SK-N-MC (cell line): ENCODE data around the gene TMEM127.

Source experiments
- DNase-seq: peaks from one replicate; pipeline ENCODE4 v3.0.0-alpha.2; 2011; ENCODE audit warnings: low read depth, low spot score
- H3K27ac ChIP-seq: fragments of 200-600 bp; sonication (generic); 2 replicates; pipeline ENCODE4 v1.5.1; 2016; ENCODE audit warnings: mixed run types
- H3K36me3 ChIP-seq: fragments of 200-600 bp; sonication (generic); 2 replicates; pipeline ENCODE4 v1.6.1; 2017; ENCODE audit warnings: antibody characterized with exemption, low read length, mixed read lengths; ENCODE audit not compliant: insufficient read depth
- H3K4me3 ChIP-seq: fragments of 200-600 bp; sonication (generic); 2 replicates; pipeline ENCODE4 v1.5.1; 2016
- H3K9ac ChIP-seq: fragments of 200-600 bp; sonication (generic); 2 replicates; pipeline ENCODE4 v1.8.0; 2017; ENCODE audit warnings: mixed run types, mixed read lengths; ENCODE audit not compliant: insufficient read length
- H3K9me3 ChIP-seq: fragments of 200-600 bp; sonication (generic); 2 replicates; pipeline ENCODE4 v1.6.1; 2017; ENCODE audit warnings: low read depth, mild to moderate bottlenecking, antibody characterized with exemption, low read length, moderate library complexity, mixed read lengths
- EZH2 ChIP-seq: fragments of 200-600 bp; sonication (generic); IDR thresholded peaks from one replicate; pipeline ENCODE4 v1.6.1; 2017; ENCODE audit warnings: antibody characterized with exemption
- FOXP2 ChIP-seq: optimal IDR thresholded peaks from 2 replicates; pipeline ENCODE3; 2011; ENCODE audit warnings: mild to moderate bottlenecking, moderate library complexity; ENCODE audit not compliant: insufficient read depth; ENCODE audit errors: extremely low read length, control extremely low read depth
- POLR2AphosphoS5 ChIP-seq: IDR thresholded peaks from 2 replicates; pipeline ENCODE4 v1.6.1; 2012; ENCODE audit warnings: mild to moderate bottlenecking, low read depth, low read length, borderline replicate concordance

The TMEM127 gene

GRCh38 chr2:96250188-96250587, 15.6 kb downstream of the TMEM127 start:
- no peak for DNase-seq
- Histone ChIP-seq H3K36me3 (peaks cover 10% of the 10 kb centered on the region; the same call in 1 of the 2 replicates), H3K4me3 (no peak overlapping the region), H3K9ac (peak overlapping the region; percentile 13), H3K27ac (peak overlapping the region; percentile 82), H3K9me3 (no peaks in the 10 kb centered on the region)
- TF ChIP-seq FOXP2, result no peak
- TF ChIP-seq EZH2, result no peak
- TF ChIP-seq POLR2AphosphoS5, result no peak

- H3K9ac ChIP-seq, result no peak overlapping the region
These were observed 16.1 kb downstream of the TMEM127 start for GRCh38 chr2:96249654-96250053.

GRCh38 chr2:96248624-96249023, 17.2 kb downstream of the TMEM127 start:
- no peak for TF ChIP-seq FOXP2
- TF ChIP-seq EZH2, result no peak
- no peak for TF ChIP-seq POLR2AphosphoS5
- DNase-seq, result no peak
- Histone ChIP-seq H3K36me3 (peaks cover 7% of the 10 kb centered on the region; the same call in 1 of the 2 replicates), H3K4me3 (no peak overlapping the region), H3K9me3 (no peaks in the 10 kb centered on the region), H3K9ac (no peak overlapping the region), H3K27ac (no peak overlapping the region)

More at GRCh38 chr2:96249654-96250053, 16.1 kb downstream of the TMEM127 start:
- TF ChIP-seq POLR2AphosphoS5 (no peak), EZH2 (no peak), FOXP2 (no peak)
- Histone ChIP-seq H3K9me3 (no peaks in the 10 kb centered on the region), H3K4me3 (peak overlapping the region; percentile 46), H3K36me3 (peaks cover 10% of the 10 kb centered on the region; the same call in 1 of the 2 replicates), H3K27ac (peak overlapping the region; percentile 82)
- peak; percentile 48 for DNase-seq

DNA sequence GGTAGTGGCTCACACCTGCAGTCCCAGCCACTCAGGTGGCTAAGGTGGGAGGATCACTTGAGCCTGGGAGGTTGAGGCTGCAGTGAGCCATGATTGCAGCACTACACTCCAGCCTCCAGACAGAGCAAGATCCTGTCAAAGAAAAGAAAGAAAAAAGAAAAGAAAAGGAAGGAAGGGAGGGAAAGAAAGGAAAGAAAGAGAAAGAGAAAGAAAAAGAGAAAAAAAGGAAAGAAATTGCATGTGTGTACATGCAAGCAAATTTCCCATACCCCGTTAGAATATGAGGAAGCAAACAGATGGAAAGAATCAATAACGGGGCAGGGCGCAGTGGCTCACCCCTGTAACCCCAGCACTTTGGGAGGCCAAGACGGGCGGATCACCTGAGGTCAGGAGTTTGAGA, 17.9 kb downstream of the TMEM127 start:
- no peak for DNase-seq
- no peak overlapping the region for H3K4me3 ChIP-seq
- TF ChIP-seq EZH2 (no peak), POLR2AphosphoS5 (no peak), FOXP2 (no peak)
- H3K9me3 ChIP-seq, result no peaks in the 10 kb centered on the region
- no peak overlapping the region for H3K9ac ChIP-seq
- no peak overlapping the region for H3K27ac ChIP-seq
- no peaks in the 10 kb centered on the region; the same call in 1 of the 2 replicates for H3K36me3 ChIP-seq

- Histone ChIP-seq H3K36me3 (no peaks in the 10 kb centered on the region), H3K9ac (no peak overlapping the region), H3K4me3 (no peak overlapping the region), H3K9me3 (no peaks in the 10 kb centered on the region), H3K27ac (no peak overlapping the region)
- no peak for DNase-seq
- TF ChIP-seq FOXP2, result no peak
- no peak for TF ChIP-seq EZH2
- TF ChIP-seq POLR2AphosphoS5, result no peak
These were observed 18.8 kb downstream of the TMEM127 start for GRCh38 chr2:96247009-96247408.

DNA sequence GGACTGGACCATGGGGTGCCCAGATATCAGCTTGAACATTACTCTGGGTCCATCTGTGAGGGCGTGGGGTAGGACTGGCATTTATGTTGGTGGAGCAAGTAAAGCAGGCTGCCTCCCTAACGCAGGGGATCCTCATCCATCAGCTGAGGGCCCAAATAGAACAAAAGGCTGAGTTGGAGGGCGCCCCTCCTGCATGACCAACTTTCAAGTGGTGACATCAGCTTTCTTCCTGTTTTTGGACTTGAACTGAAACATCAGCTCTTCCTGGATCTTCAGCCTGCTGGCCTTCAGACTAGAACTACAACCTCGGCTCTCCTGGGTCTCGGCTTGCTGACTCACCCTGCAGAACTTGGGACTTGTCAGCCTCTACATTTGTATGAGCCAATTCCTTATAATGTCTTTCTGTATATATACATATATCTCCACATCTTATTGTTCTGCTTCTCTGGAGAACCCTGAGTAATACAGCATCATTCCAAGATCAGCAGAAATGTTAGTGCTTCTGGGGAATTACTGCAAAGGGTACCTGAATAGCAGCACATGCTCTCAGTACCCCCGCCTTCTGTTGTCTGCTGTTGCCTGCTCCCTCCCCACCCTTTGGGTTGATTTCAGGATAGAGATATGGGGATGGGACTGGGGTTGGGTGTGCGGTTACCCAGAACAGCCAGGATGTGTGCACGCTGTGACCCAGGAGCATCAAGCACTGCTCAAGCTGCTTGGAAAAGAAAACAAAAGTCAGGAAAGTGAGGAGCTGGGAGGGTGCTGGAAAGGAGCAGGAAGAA, 20.0 kb downstream of the TMEM127 start:
- no peak overlapping the region for H3K27ac ChIP-seq
- H3K9me3 ChIP-seq, result no peaks in the 10 kb centered on the region
- H3K4me3 ChIP-seq, result no peak overlapping the region
- TF ChIP-seq EZH2 (no peak), FOXP2 (no peak), POLR2AphosphoS5 (no peak)
- H3K36me3 ChIP-seq, result no peaks in the 10 kb centered on the region
- DNase-seq, result no peak
- no peak overlapping the region for H3K9ac ChIP-seq

GRCh38 chr2:96243843-96244242, 22.0 kb downstream of the TMEM127 start:
- Histone ChIP-seq H3K27ac (no peak overlapping the region), H3K4me3 (no peak overlapping the region), H3K9me3 (no peaks in the 10 kb centered on the region), H3K9ac (no peak overlapping the region), H3K36me3 (no peaks in the 10 kb centered on the region)
- DNase-seq, result no peak
- TF ChIP-seq FOXP2, result no peak
- no peak for TF ChIP-seq EZH2
- no peak for TF ChIP-seq POLR2AphosphoS5

GRCh38 chr2:96241900-96242611, 23.7 kb downstream of the TMEM127 start:
- no peak for DNase-seq
- no peaks in the 10 kb centered on the region for H3K9me3 ChIP-seq
- no peak for TF ChIP-seq FOXP2
- no peak for TF ChIP-seq POLR2AphosphoS5
- no peak for TF ChIP-seq EZH2
- H3K9ac ChIP-seq, result no peak overlapping the region
- no peak overlapping the region for H3K4me3 ChIP-seq
- no peak overlapping the region for H3K27ac ChIP-seq
- no peaks in the 10 kb centered on the region for H3K36me3 ChIP-seq

DNA sequence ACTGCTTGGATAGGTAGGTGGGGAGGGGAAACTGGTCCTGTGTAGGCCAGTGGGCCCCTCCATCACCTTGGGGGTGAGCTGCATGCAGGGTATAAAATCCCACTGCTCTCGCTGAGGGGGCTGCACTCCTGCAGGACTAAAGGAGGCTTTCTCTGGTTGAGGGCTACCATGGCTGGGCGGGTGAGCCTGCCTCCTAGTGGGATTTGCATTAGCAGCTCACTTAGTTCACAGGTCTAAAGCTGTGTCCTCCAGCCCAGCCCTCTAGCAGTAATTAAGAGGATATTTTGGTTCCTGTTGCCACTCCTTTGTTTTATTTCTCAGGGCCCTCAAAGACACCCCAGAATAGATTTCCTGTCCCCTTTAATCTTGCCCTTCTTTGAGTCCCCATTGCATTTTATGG, 24.6 kb downstream of the TMEM127 start:
- Histone ChIP-seq H3K27ac (no peak overlapping the region), H3K9me3 (no peaks in the 10 kb centered on the region), H3K4me3 (no peak overlapping the region), H3K36me3 (no peaks in the 10 kb centered on the region), H3K9ac (no peak overlapping the region)
- DNase-seq, result no peak
- TF ChIP-seq POLR2AphosphoS5, result no peak
- TF ChIP-seq FOXP2, result no peak
- TF ChIP-seq EZH2, result no peak
